ENCODE measurements around the gene CDK19.

CDK19 gene

GRCh38 chr6:110714143-110714542 lies 101.1 kb downstream of the CDK19 start:
- H3K27me3 ChIP-seq (replicated peaks; ENCODE audit: control insufficient read depth, insufficient read depth, low read length, poor library complexity, severe bottlenecking) = no peaks in the 10 kb centered on the region
- H3K4me1 ChIP-seq (ENCODE audit: control insufficient read depth, insufficient read depth, low read length, poor library complexity, severe bottlenecking) = no peaks in the 10 kb centered on the region
- no peak for DNase-seq
- H3K4me3 ChIP-seq (ENCODE audit: insufficient read depth, low read depth, low read length, poor library complexity, severe bottlenecking) = no peak overlapping the region
- no peaks in the 10 kb centered on the region for H3K9me3 ChIP-seq (ENCODE audit: control insufficient read depth, low read length)
- H3K36me3 ChIP-seq (ENCODE audit: control insufficient read depth, insufficient read depth, low read length) = no peaks in the 10 kb centered on the region
- H3K27ac ChIP-seq (ENCODE audit: insufficient read depth, low read length, poor library complexity, severe bottlenecking) = no peak overlapping the region

DNA sequence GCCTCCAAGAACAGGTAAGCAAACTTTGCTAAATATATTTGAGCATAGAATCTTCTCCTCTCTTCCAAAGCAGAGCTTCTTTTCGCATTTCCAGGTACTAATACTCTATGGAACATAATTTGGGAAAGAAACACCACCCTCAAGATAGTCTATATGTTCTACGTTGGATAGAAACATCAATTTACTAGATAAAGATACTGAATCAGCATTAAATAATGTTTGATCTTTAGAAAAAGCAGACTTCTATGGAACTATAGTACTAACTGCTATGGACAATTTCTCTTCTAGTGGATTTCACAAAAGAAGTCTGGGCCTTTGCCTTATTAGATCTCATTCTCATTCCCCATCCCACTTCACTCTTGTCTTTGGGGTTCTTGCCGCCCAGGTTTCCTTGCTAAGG lies 103.0 kb downstream of the CDK19 start:
- no peak for DNase-seq
- H3K9me3 ChIP-seq (ENCODE audit: control insufficient read depth, low read length) = no peaks in the 10 kb centered on the region
- no peaks in the 10 kb centered on the region for H3K27me3 ChIP-seq (replicated peaks; ENCODE audit: control insufficient read depth, insufficient read depth, low read length, poor library complexity, severe bottlenecking)
- H3K4me1 ChIP-seq (ENCODE audit: control insufficient read depth, insufficient read depth, low read length, poor library complexity, severe bottlenecking) = no peaks in the 10 kb centered on the region
- no peak overlapping the region for H3K27ac ChIP-seq (ENCODE audit: insufficient read depth, low read length, poor library complexity, severe bottlenecking)
- no peaks in the 10 kb centered on the region for H3K36me3 ChIP-seq (ENCODE audit: control insufficient read depth, insufficient read depth, low read length)
- no peak overlapping the region for H3K4me3 ChIP-seq (ENCODE audit: insufficient read depth, low read depth, low read length, poor library complexity, severe bottlenecking)

- no peaks in the 10 kb centered on the region for H3K27me3 ChIP-seq (replicated peaks; ENCODE audit: control insufficient read depth, insufficient read depth, low read length, poor library complexity, severe bottlenecking)
- H3K9me3 ChIP-seq (ENCODE audit: control insufficient read depth, low read length) = no peaks in the 10 kb centered on the region
- H3K27ac ChIP-seq (ENCODE audit: insufficient read depth, low read length, poor library complexity, severe bottlenecking) = no peak overlapping the region
- no peaks in the 10 kb centered on the region for H3K4me1 ChIP-seq (ENCODE audit: control insufficient read depth, insufficient read depth, low read length, poor library complexity, severe bottlenecking)
- H3K36me3 ChIP-seq (ENCODE audit: control insufficient read depth, insufficient read depth, low read length) = no peaks in the 10 kb centered on the region
- DNase-seq = no peak
- no peak overlapping the region for H3K4me3 ChIP-seq (ENCODE audit: insufficient read depth, low read depth, low read length, poor library complexity, severe bottlenecking)
Measured at GRCh38 chr6:110710115-110710514, 105.2 kb downstream of the CDK19 start.

DNA sequence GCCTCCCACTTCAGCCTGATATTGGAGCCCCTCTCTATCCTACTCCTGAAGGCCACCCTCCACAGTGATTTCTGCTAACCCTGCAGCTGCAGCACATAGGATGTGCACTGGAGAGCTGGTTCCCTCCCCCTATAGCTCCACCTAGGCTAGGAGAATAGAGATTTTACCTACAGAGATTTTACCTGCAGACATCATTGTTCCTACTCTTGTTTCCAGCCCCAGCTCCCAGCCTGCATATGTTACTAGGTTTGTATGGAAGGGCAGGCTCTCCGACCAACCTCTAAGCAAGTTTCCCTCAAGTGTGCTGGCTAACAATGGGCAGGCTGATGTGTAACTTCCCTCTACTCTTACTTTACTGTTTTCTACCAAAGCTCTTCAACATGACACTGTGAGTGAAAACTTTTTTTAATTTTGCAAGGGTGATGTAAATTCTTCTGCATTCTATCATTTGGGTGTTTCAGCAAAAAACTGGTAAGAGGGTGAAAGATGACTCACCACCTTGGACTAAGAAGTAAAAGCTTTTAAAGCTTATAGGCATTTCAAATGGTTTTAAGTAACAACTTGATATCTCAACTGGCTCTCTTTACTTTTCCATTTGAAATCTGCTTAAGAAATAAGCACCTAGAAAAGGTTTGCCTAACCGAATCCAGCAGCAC lies 106.8 kb downstream of the CDK19 start:
- Histone ChIP-seq H3K27ac (ENCODE audit: insufficient read depth, low read length, poor library complexity, severe bottlenecking) (no peak overlapping the region), H3K4me3 (ENCODE audit: insufficient read depth, low read depth, low read length, poor library complexity, severe bottlenecking) (no peak overlapping the region), H3K27me3 (replicated peaks; ENCODE audit: control insufficient read depth, insufficient read depth, low read length, poor library complexity, severe bottlenecking) (no peaks in the 10 kb centered on the region), H3K36me3 (ENCODE audit: control insufficient read depth, insufficient read depth, low read length) (no peaks in the 10 kb centered on the region), H3K4me1 (ENCODE audit: control insufficient read depth, insufficient read depth, low read length, poor library complexity, severe bottlenecking) (no peaks in the 10 kb centered on the region), H3K9me3 (ENCODE audit: control insufficient read depth, low read length) (no peaks in the 10 kb centered on the region)
- DNase-seq = no peak

DNA sequence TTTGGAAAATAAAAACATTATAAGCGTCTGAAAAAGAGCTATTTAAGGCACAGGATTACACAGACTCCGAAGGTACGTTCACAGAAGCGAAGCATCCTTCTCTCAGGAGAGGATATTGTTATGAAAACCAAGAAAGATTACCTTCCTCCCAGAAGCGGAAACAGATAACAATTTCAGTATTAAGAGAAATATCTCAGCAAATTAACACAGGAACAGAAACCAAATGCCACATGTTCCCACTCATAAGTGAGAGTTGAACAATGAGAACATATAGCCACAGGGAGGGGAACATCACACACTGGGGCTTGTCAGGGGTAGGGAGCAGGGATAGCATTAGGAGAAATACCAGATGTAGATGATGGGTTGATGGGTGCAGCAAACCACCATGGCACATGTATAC lies 109.7 kb downstream of the CDK19 start:
- DNase-seq = no peak
- Histone ChIP-seq H3K27ac (ENCODE audit: insufficient read depth, low read length, poor library complexity, severe bottlenecking) (no peak overlapping the region), H3K4me3 (ENCODE audit: insufficient read depth, low read depth, low read length, poor library complexity, severe bottlenecking) (no peak overlapping the region), H3K27me3 (replicated peaks; ENCODE audit: control insufficient read depth, insufficient read depth, low read length, poor library complexity, severe bottlenecking) (no peaks in the 10 kb centered on the region), H3K4me1 (ENCODE audit: control insufficient read depth, insufficient read depth, low read length, poor library complexity, severe bottlenecking) (no peaks in the 10 kb centered on the region), H3K9me3 (ENCODE audit: control insufficient read depth, low read length) (no peaks in the 10 kb centered on the region), H3K36me3 (ENCODE audit: control insufficient read depth, insufficient read depth, low read length) (no peaks in the 10 kb centered on the region)

- H3K36me3 ChIP-seq (ENCODE audit: control insufficient read depth, insufficient read depth, low read length) = no peaks in the 10 kb centered on the region
- H3K4me3 ChIP-seq (ENCODE audit: insufficient read depth, low read depth, low read length, poor library complexity, severe bottlenecking) = no peak overlapping the region
- DNase-seq = no peak
- H3K9me3 ChIP-seq (ENCODE audit: control insufficient read depth, low read length) = no peaks in the 10 kb centered on the region
- no peaks in the 10 kb centered on the region for H3K4me1 ChIP-seq (ENCODE audit: control insufficient read depth, insufficient read depth, low read length, poor library complexity, severe bottlenecking)
- H3K27me3 ChIP-seq (replicated peaks; ENCODE audit: control insufficient read depth, insufficient read depth, low read length, poor library complexity, severe bottlenecking) = no peaks in the 10 kb centered on the region
- H3K27ac ChIP-seq (ENCODE audit: insufficient read depth, low read length, poor library complexity, severe bottlenecking) = no peak overlapping the region
Measured at GRCh38 chr6:110703906-110704594, 111.2 kb downstream of the CDK19 start.

- Histone ChIP-seq H3K9me3 (ENCODE audit: control insufficient read depth, low read length) (no peaks in the 10 kb centered on the region), H3K36me3 (ENCODE audit: control insufficient read depth, insufficient read depth, low read length) (no peaks in the 10 kb centered on the region), H3K4me1 (ENCODE audit: control insufficient read depth, insufficient read depth, low read length, poor library complexity, severe bottlenecking) (no peaks in the 10 kb centered on the region), H3K4me3 (ENCODE audit: insufficient read depth, low read depth, low read length, poor library complexity, severe bottlenecking) (no peak overlapping the region), H3K27ac (ENCODE audit: insufficient read depth, low read length, poor library complexity, severe bottlenecking) (no peak overlapping the region), H3K27me3 (replicated peaks; ENCODE audit: control insufficient read depth, insufficient read depth, low read length, poor library complexity, severe bottlenecking) (no peaks in the 10 kb centered on the region)
- no peak for DNase-seq
Measured at GRCh38 chr6:110703010-110703905, 112.0 kb downstream of the CDK19 start.

DNA sequence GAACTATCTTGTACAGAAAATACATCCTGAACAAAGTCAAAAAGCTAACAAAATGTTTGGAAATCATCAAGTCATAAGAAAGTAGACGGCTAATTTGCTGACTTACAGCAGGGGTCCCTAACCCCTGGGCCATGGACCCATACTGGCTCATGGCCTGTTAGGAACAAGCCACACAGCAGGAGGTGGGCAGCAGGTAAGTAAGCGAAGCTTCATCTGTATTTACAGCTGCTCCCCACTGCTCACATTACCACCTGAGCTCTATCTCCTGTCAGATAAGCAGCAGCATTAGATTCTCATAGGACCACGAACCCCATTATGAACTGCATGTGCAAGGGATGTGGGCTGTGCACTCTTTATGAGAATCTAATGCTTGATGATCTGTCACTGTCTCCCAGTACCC lies 115.5 kb downstream of the CDK19 start:
- Histone ChIP-seq H3K27ac (ENCODE audit: insufficient read depth, low read length, poor library complexity, severe bottlenecking) (no peak overlapping the region), H3K27me3 (replicated peaks; ENCODE audit: control insufficient read depth, insufficient read depth, low read length, poor library complexity, severe bottlenecking) (no peaks in the 10 kb centered on the region), H3K4me1 (ENCODE audit: control insufficient read depth, insufficient read depth, low read length, poor library complexity, severe bottlenecking) (no peaks in the 10 kb centered on the region)

GRCh38 chr6:110693994-110694393 lies 121.3 kb downstream of the CDK19 start:
- Histone ChIP-seq H3K36me3 (ENCODE audit: control insufficient read depth, insufficient read depth, low read length) (no peaks in the 10 kb centered on the region), H3K9me3 (ENCODE audit: control insufficient read depth, low read length) (no peaks in the 10 kb centered on the region), H3K27ac (ENCODE audit: insufficient read depth, low read length, poor library complexity, severe bottlenecking) (no peak overlapping the region), H3K4me3 (ENCODE audit: insufficient read depth, low read depth, low read length, poor library complexity, severe bottlenecking) (no peak overlapping the region), H3K27me3 (replicated peaks; ENCODE audit: control insufficient read depth, insufficient read depth, low read length, poor library complexity, severe bottlenecking) (no peaks in the 10 kb centered on the region), H3K4me1 (ENCODE audit: control insufficient read depth, insufficient read depth, low read length, poor library complexity, severe bottlenecking) (peaks cover 5% of the 10 kb centered on the region)
- DNase-seq = no peak

More for the DNA sequence above, 115.5 kb downstream of the CDK19 start:
- Histone ChIP-seq H3K36me3 (ENCODE audit: control insufficient read depth, insufficient read depth, low read length) (no peaks in the 10 kb centered on the region), H3K9me3 (ENCODE audit: control insufficient read depth, low read length) (no peaks in the 10 kb centered on the region), H3K4me3 (ENCODE audit: insufficient read depth, low read depth, low read length, poor library complexity, severe bottlenecking) (no peak overlapping the region)
- DNase-seq = no peak

- no peak overlapping the region for H3K4me3 ChIP-seq (ENCODE audit: insufficient read depth, low read depth, low read length, poor library complexity, severe bottlenecking)
- DNase-seq = no peak
- H3K36me3 ChIP-seq (ENCODE audit: control insufficient read depth, insufficient read depth, low read length) = no peaks in the 10 kb centered on the region
- no peaks in the 10 kb centered on the region for H3K9me3 ChIP-seq (ENCODE audit: control insufficient read depth, low read length)
- H3K27ac ChIP-seq (ENCODE audit: insufficient read depth, low read length, poor library complexity, severe bottlenecking) = no peak overlapping the region
- no peaks in the 10 kb centered on the region for H3K27me3 ChIP-seq (replicated peaks; ENCODE audit: control insufficient read depth, insufficient read depth, low read length, poor library complexity, severe bottlenecking)
- peaks cover 9% of the 10 kb centered on the region for H3K4me1 ChIP-seq (ENCODE audit: control insufficient read depth, insufficient read depth, low read length, poor library complexity, severe bottlenecking)
Measured at GRCh38 chr6:110693296-110693695, 122.0 kb downstream of the CDK19 start.
